Stromal cell of bone marrow (primary cell): ENCODE data around the gene PXK.
"Not testable (repeated sequence)": the region's sequence is repeated elsewhere in the genome, so short reads cannot be mapped to it uniquely, and the experiment has no call there.

Source experiments
- DNase-seq: peaks from one replicate; pipeline ENCODE4 v3.0.0-alpha.2; 2012; ENCODE audit warnings: low read depth

The PXK gene

GRCh38 chr3:58419780-58420507, 87.3 kb downstream of the PXK start:
- DNase-seq: peak; percentile 63

DNA sequence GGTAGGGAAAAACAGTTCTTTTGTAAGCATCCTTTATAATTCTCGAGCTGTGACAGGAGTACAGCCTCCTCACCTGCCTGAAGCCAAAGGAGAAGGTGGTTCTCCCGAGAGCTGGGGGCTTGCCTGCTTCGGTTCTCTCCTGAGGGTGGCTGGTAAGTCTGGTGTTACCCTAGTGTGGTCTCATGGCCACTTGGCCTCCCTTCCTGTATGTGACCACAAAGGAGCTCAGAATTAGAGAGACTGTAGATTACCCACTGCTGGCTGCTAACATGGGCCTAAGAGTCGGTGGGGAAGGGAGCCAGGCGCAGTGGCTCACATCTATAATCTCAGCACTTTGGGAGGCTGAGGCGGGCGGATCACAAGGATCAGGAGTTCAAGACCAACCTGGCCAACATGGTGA, 88.3 kb downstream of the PXK start:
- DNase-seq: no peak

DNA sequence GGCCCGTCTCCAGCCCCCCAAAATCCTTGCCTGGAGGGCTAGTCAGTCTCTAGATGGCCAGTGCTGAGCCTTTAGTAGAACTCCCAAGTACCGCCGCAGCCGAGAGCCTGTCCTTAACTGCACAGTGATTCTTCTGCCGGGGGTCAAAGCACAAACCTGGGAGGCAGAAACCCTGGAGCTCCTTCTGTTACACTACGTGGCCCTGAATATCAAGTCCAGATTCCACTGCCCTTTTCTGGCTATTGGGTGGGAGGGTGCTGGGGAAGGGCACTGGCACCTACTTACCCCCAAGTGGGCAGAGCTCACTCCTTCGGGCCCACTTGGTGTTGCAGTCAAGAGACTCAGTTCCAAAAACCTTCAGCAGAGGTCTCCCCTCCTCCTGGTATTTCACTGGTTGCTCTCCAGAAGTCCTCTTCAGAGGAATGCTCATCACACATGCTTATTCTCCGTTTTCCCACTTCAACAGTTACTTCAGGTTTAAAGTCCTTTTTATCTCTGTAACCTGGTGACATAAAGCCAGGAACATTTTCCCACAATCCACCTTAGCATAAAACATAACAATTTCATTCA, 90.1 kb downstream of the PXK start:
- no peak for DNase-seq

DNA sequence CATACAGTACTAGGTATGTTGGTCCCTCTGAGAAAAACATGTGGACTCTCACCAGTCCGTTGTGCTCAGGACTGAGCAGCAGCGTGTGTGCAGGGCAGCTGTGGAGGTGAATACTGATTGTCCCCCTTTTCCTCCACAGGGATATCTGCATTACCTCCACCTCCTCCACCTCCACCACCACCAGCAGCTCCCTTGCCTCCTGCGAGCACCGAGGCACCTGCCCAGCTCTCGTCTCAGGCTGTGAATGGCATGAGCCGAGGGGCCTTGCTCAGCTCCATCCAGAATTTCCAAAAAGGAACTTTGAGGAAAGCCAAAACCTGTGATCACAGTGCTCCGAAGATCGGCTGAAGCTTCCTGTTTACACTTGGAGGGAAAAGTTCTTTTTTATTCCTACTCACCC, 91.9 kb downstream of the PXK start:
- DNase-seq: no peak

- no peak for DNase-seq
Measured at GRCh38 chr3:58425782-58426181, 93.1 kb downstream of the PXK start.

DNA sequence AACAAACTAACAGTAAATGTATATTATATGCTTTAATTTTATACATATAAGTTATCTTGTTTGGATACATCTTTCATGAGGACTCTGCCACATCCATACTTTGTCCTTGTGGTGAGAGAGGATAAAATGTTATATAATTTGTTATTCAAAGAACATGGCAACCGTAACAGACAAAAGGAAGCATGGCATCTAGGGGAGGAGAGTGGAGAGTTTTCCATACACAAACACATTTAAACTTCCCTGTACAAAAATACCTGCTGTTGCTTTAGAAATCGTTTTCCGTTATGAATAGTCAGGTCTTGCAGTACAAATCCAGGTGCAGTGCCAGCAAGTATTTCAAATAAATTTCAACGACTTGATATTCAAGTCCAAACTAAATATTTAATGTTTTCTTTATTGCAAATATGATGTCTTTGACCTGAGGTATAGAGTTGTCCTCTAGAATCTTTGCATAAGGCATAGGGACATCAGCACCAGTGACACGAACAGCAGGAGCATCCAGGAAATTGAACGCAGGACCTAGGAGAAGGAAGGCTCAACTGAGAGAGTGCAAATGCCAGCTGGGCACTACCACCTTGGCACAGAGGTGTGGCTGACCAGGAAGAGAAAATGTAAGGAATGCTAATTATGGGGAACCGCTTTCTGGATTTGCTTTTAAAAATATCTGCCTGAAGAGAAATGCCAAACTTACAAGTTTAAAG, 95.1 kb downstream of the PXK start:
- DNase-seq: no peak

GRCh38 chr3:58429657-58430056, 97.0 kb downstream of the PXK start:
- no peak for DNase-seq

DNA sequence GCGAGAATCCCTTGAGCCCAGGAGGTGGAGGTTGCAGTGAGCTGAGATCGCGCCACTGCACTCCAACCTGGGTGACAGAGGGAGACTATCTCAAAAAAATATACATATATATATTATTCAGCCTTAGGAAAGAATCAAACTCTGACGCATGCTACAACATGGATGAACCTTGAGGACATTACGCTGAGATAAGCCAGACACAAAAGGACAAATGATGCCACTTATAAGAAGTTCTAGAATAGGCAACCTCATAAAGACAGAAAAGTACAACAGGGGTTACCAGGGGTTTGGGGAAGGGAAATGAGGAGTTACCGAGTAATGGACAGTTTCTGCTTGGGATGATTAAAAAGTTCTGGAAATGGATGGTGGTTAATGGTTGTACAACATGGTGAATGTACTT, 100.2 kb downstream of the PXK start:
- DNase-seq: no peak

- DNase-seq: peak; percentile 75
Measured at GRCh38 chr3:58433400-58434167, 100.9 kb downstream of the PXK start, which contains the start of gene PDHB. Gene PDHB, minus strand, starts transcription at chr3:58433832. Its CDS starts 23 bp downstream, at chr3:58433809.

GRCh38 chr3:58434168-58434504, 101.4 kb downstream of the PXK start:
- DNase-seq: no peak

DNA sequence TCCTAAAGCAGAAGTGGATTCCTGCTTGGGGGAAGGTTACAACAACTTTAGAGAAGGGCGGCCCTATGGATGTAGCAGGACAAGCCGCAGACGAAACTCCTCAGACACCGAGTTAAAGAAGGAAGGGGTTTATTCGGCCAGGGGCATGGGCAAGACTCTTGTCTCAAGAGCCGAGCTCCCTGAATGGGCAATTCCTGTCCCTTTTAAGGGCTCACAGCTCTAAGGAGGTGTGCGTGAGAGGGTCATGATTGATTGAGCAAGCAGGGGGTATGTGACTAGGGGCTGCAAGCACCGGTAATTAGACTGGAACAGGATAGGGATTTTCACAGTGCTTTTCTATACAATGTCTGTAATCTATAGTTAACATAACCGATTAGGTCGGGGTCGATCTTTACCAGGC, 101.8 kb downstream of the PXK start:
- no peak for DNase-seq

DNA sequence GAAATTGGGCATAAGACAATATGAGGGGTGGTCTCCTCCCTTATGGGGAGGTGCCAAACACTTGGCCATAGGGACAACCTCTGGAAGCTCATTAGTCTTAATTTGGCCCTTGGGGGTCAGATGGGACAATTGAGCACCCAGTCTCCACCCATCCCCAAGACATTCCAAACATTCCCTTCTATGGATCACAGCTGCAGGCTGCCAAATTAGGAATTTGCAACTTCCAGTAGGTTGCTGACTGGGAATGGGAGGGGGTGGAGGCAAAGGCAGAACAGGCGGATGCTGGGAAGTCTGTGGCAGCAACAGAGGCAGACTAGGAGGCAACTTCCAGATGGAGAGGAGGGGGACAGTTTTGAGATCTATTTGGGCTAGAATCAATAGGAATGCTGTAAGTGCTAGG, 102.3 kb downstream of the PXK start:
- DNase-seq: peak; percentile 34

GRCh38 chr3:58437276-58437675, 104.6 kb downstream of the PXK start:
- DNase-seq: not testable (repeated sequence)

GRCh38 chr3:58440996-58441355, 108.3 kb downstream of the PXK start:
- not testable (repeated sequence) for DNase-seq

GRCh38 chr3:58441514-58442450, 109.1 kb downstream of the PXK start:
- DNase-seq: no peak

DNA sequence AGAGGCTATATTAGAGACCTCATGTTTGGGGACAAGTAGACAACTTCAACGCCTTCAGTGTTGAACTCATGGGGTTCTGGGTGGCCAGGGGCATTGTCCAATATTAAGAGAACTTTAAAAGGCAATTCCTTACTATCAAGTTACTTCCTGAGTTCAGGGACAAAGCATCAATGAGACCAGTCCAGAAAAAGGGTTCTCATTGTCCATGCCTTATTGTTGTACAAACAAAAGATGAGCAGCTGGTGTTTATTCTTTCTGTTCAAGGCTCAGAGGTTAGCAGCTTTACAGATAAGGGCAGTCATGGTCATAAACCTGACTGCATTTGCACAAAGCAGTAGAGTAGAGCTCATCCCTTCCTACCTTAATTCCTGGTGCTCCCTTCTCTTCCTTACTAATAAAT, 119.5 kb downstream of the PXK start:
- DNase-seq: no peak

GRCh38 chr3:58459160-58459559, 126.5 kb downstream of the PXK start:
- DNase-seq: no peak

GRCh38 chr3:58462829-58463180, 130.1 kb downstream of the PXK start:
- DNase-seq: no peak

GRCh38 chr3:58463181-58463941, 130.7 kb downstream of the PXK start:
- DNase-seq: peak; percentile 76

- no peak for DNase-seq
Measured at GRCh38 chr3:58463942-58464271, 131.2 kb downstream of the PXK start.

DNA sequence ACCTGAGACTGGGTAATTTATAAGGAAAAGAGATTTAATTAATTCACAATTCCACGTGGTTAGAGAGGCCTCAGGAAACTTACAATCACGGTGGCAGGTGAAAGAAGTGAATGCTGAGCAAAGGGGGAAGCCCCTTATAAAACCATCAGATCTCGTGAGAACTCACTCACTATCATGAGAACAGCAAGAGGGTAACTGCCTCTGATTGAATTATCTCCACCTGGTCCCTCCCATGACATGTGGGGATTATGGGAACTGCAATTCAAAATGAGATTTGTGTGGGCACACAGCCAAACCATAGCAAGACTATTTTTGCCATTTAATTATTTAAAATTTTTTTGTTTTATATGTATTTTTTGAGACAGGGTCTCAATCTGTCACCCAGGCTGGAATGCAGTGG, 132.2 kb downstream of the PXK start:
- DNase-seq: no peak
